Keratinocyte (primary cell): Measurements from ENCODE around the gene COG5. TPM values are rescaled to one million over a fixed set of nuclear protein-coding genes. Genes with fewer than 3 reads are reported as not detected.

Experiments
- DNase-seq: peaks from one replicate; pipeline ENCODE4 v3.0.0-alpha.2; 2011; ENCODE audit warnings: low read depth, missing footprints, low spot score
- FAIRE-seq: peaks from 2 replicates; lab custom pipeline; 2011; peaks lifted over from hg19 to GRCh38; lab: Jason Lieb, UNC
- H2AFZ ChIP-seq: 2 replicates; pipeline ENCODE4 v1.6.0; 2012; ENCODE audit warnings: low read length, control low read depth, inconsistent platforms; ENCODE audit not compliant: control insufficient read depth
- H3K27ac ChIP-seq: 2 replicates; pipeline ENCODE4 v1.5.1; 2011; ENCODE audit warnings: low read length; ENCODE audit not compliant: control insufficient read depth, insufficient read depth
- H3K27me3 ChIP-seq: 3 replicates; pipeline ENCODE4 v1.6.0; 2011; ENCODE audit warnings: low read length; ENCODE audit not compliant: control insufficient read depth, insufficient read depth; ENCODE audit errors: extremely low read depth
- H3K36me3 ChIP-seq, 2 experiments: 2 replicates in 1 of 2; 3 replicates in 1 of 2; pipeline ENCODE4 v1.5.1; 2011; ENCODE audit warnings: low read length in 2 of 2, mild to moderate bottlenecking in 1 of 2; ENCODE audit not compliant: control insufficient read depth in 2 of 2, insufficient read depth in 2 of 2; ENCODE audit errors: extremely low read depth in 1 of 2
- H3K4me1 ChIP-seq: 3 replicates; pipeline ENCODE4 v1.5.1; 2011; ENCODE audit warnings: low read length; ENCODE audit not compliant: control insufficient read depth, insufficient read depth; ENCODE audit errors: extremely low read depth
- H3K4me2 ChIP-seq: 3 replicates; pipeline ENCODE4 v1.6.0; 2011; ENCODE audit warnings: low read depth, low read length; ENCODE audit not compliant: control insufficient read depth, insufficient read depth; ENCODE audit errors: extremely low read depth
- H3K4me3 ChIP-seq, 3 experiments: fragments of 200-600 bp in 1 of 3; sonication (generic) in 1 of 3; 2 replicates in 2 of 3; 3 replicates in 1 of 3; pipeline ENCODE4 v1.5.1; 2011 to 2016; ENCODE audit warnings: low read length in 3 of 3, mild to moderate bottlenecking in 3 of 3, control low read depth in 2 of 3, inconsistent platforms in 1 of 3, low read depth in 1 of 3, mixed read lengths in 1 of 3, mixed run types in 1 of 3, moderate library complexity in 1 of 3; ENCODE audit not compliant: control insufficient read depth in 2 of 3, insufficient read depth in 2 of 3; ENCODE audit errors: extremely low read depth in 1 of 3
- H3K79me2 ChIP-seq: 2 replicates; pipeline ENCODE4 v1.6.0; 2012; ENCODE audit warnings: low read length; ENCODE audit not compliant: control insufficient read depth, insufficient read depth
- H3K9ac ChIP-seq: 3 replicates; pipeline ENCODE4 v1.6.0; 2011; ENCODE audit warnings: low read length; ENCODE audit not compliant: control insufficient read depth, insufficient read depth; ENCODE audit errors: extremely low read depth
- H3K9me1 ChIP-seq: 3 replicates; pipeline ENCODE4 v1.6.0; 2011; ENCODE audit warnings: low read length; ENCODE audit not compliant: control insufficient read depth, insufficient read depth; ENCODE audit errors: extremely low read depth
- H3K9me3 ChIP-seq: 2 replicates; pipeline ENCODE4 v1.5.1; 2012; ENCODE audit warnings: low read depth, low read length; ENCODE audit not compliant: control insufficient read depth
- H4K20me1 ChIP-seq: 3 replicates; pipeline ENCODE4 v1.6.0; 2011; ENCODE audit warnings: low read length; ENCODE audit not compliant: control insufficient read depth, insufficient read depth; ENCODE audit errors: extremely low read depth
- CTCF ChIP-seq, 3 experiments: IDR thresholded peaks in 1 of 3; conservative IDR thresholded peaks in 1 of 3; optimal IDR thresholded peaks in 1 of 3; 2 replicates in 2 of 3; 3 replicates in 1 of 3; pipeline versions ENCODE3 to v1.5.1; 2011; ENCODE audit warnings: low read length in 3 of 3, mild to moderate bottlenecking in 3 of 3, moderate library complexity in 2 of 3, control low read depth in 1 of 3, inconsistent platforms in 1 of 3; ENCODE audit not compliant: insufficient read depth in 2 of 3; ENCODE audit errors: extremely low read depth in 1 of 3
- EZH2 ChIP-seq: IDR thresholded peaks from one replicate; pipeline ENCODE4 v1.6.1; 2012; ENCODE audit warnings: inconsistent platforms, mild to moderate bottlenecking, low read length, moderate library complexity
- dilution Hi-C: fragments of 300-500 bp; cut with MboI; formaldehyde crosslinking; loops from one replicate; pipeline ENCODE4 v1.7.0; 2020; ENCODE audit warnings: low sequenced_read_pairs; ENCODE audit not compliant: extremely low pct_ligation_motif_present
- polyA plus RNA-seq, 5 experiments: library from polyadenylated mRNA; depleted of rRNA in 3 of 5; stranded (reverse) in 3 of 5; stranded (forward) in 1 of 5; unstranded in 1 of 5; fragments of >200 nt; gene quantifications; 1 replicate in 1 of 5; 2 replicates in 3 of 5; 3 replicates in 1 of 5; pipeline versions ENCODE4 v1.2.1 to v1.2.3, GENCODE V29; 2011 to 2012; ENCODE audit warnings: missing spikeins in 2 of 5, low read depth in 1 of 5, low replicate concordance in 1 of 5

The COG5 gene
- polyA plus RNA-seq, 1 donor (not counting 4 experiments of a cell fraction or from before 2014, with no cell fraction given) = 50.7 TPM

DNA sequence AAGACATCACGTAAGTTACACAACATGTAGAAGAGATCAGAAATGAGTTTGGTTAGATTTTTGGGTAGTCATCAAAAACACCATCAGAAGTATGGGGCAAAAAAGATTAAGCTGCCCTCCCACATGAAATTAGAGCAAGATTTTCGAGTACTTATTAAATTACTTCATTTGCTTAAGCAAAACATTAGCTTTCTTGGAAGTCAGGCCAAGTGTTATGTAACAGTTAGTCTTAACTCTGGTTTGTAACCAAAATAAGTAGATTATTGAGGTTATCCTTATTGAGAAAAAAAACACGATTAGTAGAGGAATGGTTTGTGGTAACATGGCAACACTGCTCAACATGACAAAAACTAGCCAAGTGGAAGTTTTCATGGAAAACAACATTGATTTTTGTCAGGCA lies 357.0 kb downstream of the COG5 start:
- no peak overlapping the region for H2AFZ ChIP-seq
- no peaks in the 10 kb centered on the region for H3K27me3 ChIP-seq
- peaks cover 6 to 13% of the 10 kb centered on the region in 2 experiments for H3K36me3 ChIP-seq
- H3K4me2 ChIP-seq = no peak overlapping the region
- no peaks in the 10 kb centered on the region for H4K20me1 ChIP-seq
- H3K9me3 ChIP-seq = no peaks in the 10 kb centered on the region
- FAIRE-seq (no peak), DNase-seq (no peak)
- dilution Hi-C loops = no loop called here
- no peaks in the 10 kb centered on the region for H3K4me1 ChIP-seq
- H3K79me2 ChIP-seq = no peaks in the 10 kb centered on the region
- H3K9ac ChIP-seq = no peak overlapping the region
- H3K4me3 ChIP-seq = no peak overlapping the region
- H3K9me1 ChIP-seq = no peaks in the 10 kb centered on the region
- no peak overlapping the region for H3K27ac ChIP-seq
- TF ChIP-seq EZH2 = no peak
- TF ChIP-seq CTCF (optimal IDR thresholded peaks at IDR 0.05 in 1 of 3, IDR thresholded peaks at IDR 0.05 in 1 of 3, conservative IDR thresholded peaks at IDR 0.05 in 1 of 3; ENCODE audit: extremely low read depth in 1 of 3, insufficient read depth in 2 of 3, low read length in 3 of 3) = no peak

DNA sequence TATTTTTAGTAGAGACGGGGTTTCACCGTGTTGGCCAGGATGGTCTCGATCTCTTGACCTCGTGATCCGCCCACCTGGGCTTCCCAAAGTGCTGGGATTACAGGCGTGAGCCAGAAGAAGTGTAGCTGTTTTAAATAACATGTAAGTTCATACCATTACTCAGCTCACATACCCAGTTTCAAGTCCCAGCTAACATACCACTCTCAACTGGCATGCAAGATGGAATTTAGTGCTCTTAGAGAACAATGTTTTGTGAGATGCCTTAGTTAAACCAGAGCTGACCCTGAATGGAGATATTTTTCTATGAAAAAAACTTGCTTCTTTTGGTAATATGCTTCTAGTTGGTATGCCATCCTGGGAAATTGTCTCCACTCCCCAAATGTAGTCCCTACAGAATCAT lies 357.6 kb downstream of the COG5 start:
- no peak overlapping the region for H2AFZ ChIP-seq
- H3K4me1 ChIP-seq = no peaks in the 10 kb centered on the region
- no peaks in the 10 kb centered on the region for H3K27me3 ChIP-seq
- H3K4me3 ChIP-seq = no peak overlapping the region
- H3K9me3 ChIP-seq = no peaks in the 10 kb centered on the region
- FAIRE-seq (no peak), DNase-seq (no peak)
- H3K36me3 ChIP-seq = peaks cover 12 to 13% of the 10 kb centered on the region in 2 experiments
- H3K27ac ChIP-seq = no peak overlapping the region
- TF ChIP-seq CTCF (optimal IDR thresholded peaks at IDR 0.05 in 1 of 3, IDR thresholded peaks at IDR 0.05 in 1 of 3, conservative IDR thresholded peaks at IDR 0.05 in 1 of 3; ENCODE audit: extremely low read depth in 1 of 3, insufficient read depth in 2 of 3, low read length in 3 of 3) (no peak), EZH2 (no peak)
- H3K4me2 ChIP-seq = no peak overlapping the region
- no peak overlapping the region for H3K9ac ChIP-seq
- H3K79me2 ChIP-seq = no peaks in the 10 kb centered on the region
- no peaks in the 10 kb centered on the region for H3K9me1 ChIP-seq
- dilution Hi-C loops = no loop called here
- no peaks in the 10 kb centered on the region for H4K20me1 ChIP-seq
